HCT116 (cell line): ENCODE measurements around the gene NOTCH1. TPM values are rescaled to one million over a fixed set of nuclear protein-coding genes. Genes with fewer than 3 reads are reported as not detected.
A peak's percentile ranks its signal among the peaks of the same experiment; 100 is the strongest.

Experiments used
- ATAC-seq: fragments of 200-7000 bp; cut with Tn5 transposase; 2 replicates; pipeline ENCODE4 v1.9.1; 2020; ENCODE audit warnings: mild to moderate bottlenecking, moderate library complexity
- BruUV-seq: library from RNA; stranded (reverse); fragments of 400-500 nt; replicated peaks from 2 replicates; lab custom pipeline; 2021; lab: Mats Ljungman, UMichigan
- CTCF ChIA-PET: fragments of 300-600 bp; sonication (Branson Sonifier 250); formaldehyde crosslinking; loops from one replicate; lab custom pipeline; 2021; ENCODE audit warnings: antibody characterized with exemption; lab: Charles Lee
- POLR2A ChIA-PET: fragments of 300-600, 350-600 bp; sonication (Branson Sonifier 250); formaldehyde crosslinking; loops from one replicate; lab custom pipeline; 2021; ENCODE audit warnings: antibody characterized with exemption; lab: Charles Lee
- RAD21 ChIA-PET, 2 experiments: fragments of 300-600 bp; sonication (Branson Sonifier 250); formaldehyde crosslinking; loops; one replicate each; lab custom pipeline; 2023; ENCODE audit warnings: low total read pairs in 2 of 2; ENCODE audit not compliant: uncharacterized antibody in 2 of 2, unreplicated experiment in 2 of 2, low non-redundant PET in 1 of 2; lab: Charles Lee
- DNase-seq: peaks from one replicate; pipeline ENCODE4 v3.0.0-alpha.2; 2010; ENCODE audit warnings: low read depth, low spot score
- H2AFZ ChIP-seq: fragments of 200-600 bp; shearing (Covaris generic), sonication (generic); 2 replicates; pipeline ENCODE4 v1.6.1; 2017; ENCODE audit warnings: low read depth, mixed run types, mixed read lengths, antibody characterized with exemption, low read length; ENCODE audit not compliant: poor library complexity, severe bottlenecking
- H3K27ac ChIP-seq: 2 replicates; pipeline ENCODE4 v1.5.1; 2012; ENCODE audit warnings: low read depth, low read length
- H3K27me3 ChIP-seq: fragments of 200-600 bp; sonication (generic); 2 replicates; pipeline ENCODE4 v1.6.1; 2016; ENCODE audit warnings: mixed run types, low read length, mixed read lengths; ENCODE audit not compliant: insufficient read depth
- H3K36me3 ChIP-seq, 2 experiments: fragments of 200-500 bp in 1 of 2; fragments of 200-600 bp in 1 of 2; sonication (Bioruptor generic) in 1 of 2; sonication (generic) in 1 of 2; 2 replicates each; pipeline versions ENCODE4 v1.5.1 to v1.6.1; 2014 to 2016; ENCODE audit warnings: low read length in 2 of 2, inconsistent platforms in 1 of 2, mixed read lengths in 1 of 2, mixed run types in 1 of 2; ENCODE audit not compliant: insufficient read depth in 2 of 2, control insufficient read depth in 1 of 2
- H3K4me1 ChIP-seq, 2 experiments: fragments of 200-600 bp in 1 of 2; sonication (generic) in 1 of 2; 2 replicates each; pipeline versions ENCODE4 v1.5.1 to v1.6.1; 2012 to 2017; ENCODE audit warnings: low read length in 2 of 2, inconsistent platforms in 1 of 2, mild to moderate bottlenecking in 1 of 2, mixed read lengths in 1 of 2, mixed run types in 1 of 2, moderate library complexity in 1 of 2; ENCODE audit not compliant: insufficient read depth in 2 of 2, control insufficient read depth in 1 of 2
- H3K4me2 ChIP-seq: fragments of 200-600 bp; sonication (generic); 2 replicates; pipeline ENCODE4 v1.6.1; 2017; ENCODE audit warnings: mixed run types, low read length, mixed read lengths
- H3K4me3 ChIP-seq, 2 experiments: fragments of 200-600 bp in 1 of 2; sonication (generic) in 1 of 2; replicated peaks in 1 of 2; 2 replicates each; pipeline ENCODE4 v1.5.1; 2011 to 2016; ENCODE audit warnings: low read length in 2 of 2, control low read depth in 1 of 2, low read depth in 1 of 2, mild to moderate bottlenecking in 1 of 2, mixed read lengths in 1 of 2, mixed run types in 1 of 2
- H3K79me2 ChIP-seq: fragments of 200-600 bp; sonication (generic); 2 replicates; pipeline ENCODE4 v1.6.1; 2017; ENCODE audit warnings: mild to moderate bottlenecking, mixed run types, low read length, moderate library complexity, mixed read lengths; ENCODE audit not compliant: insufficient read depth
- H3K9ac ChIP-seq: fragments of 200-600 bp; sonication (generic); 2 replicates; pipeline ENCODE4 v1.6.1; 2016; ENCODE audit warnings: low read length, mixed read lengths
- H3K9me2 ChIP-seq: fragments of 200-600 bp; sonication (generic), shearing (Covaris generic); 2 replicates; pipeline ENCODE4 v1.6.1; 2017; ENCODE audit warnings: mixed run types, mild to moderate bottlenecking, moderate library complexity; ENCODE audit not compliant: insufficient read depth
- H3K9me3 ChIP-seq, 2 experiments: fragments of 200-500 bp in 1 of 2; fragments of 200-600 bp in 1 of 2; sonication (Bioruptor generic) in 1 of 2; sonication (generic) in 1 of 2; 2 replicates each; pipeline ENCODE4 v1.6.1; 2014 to 2017; ENCODE audit warnings: low read length in 2 of 2, mixed read lengths in 2 of 2, inconsistent platforms in 1 of 2, low read depth in 1 of 2, mild to moderate bottlenecking in 1 of 2, mixed run types in 1 of 2, moderate library complexity in 1 of 2; ENCODE audit not compliant: control insufficient read depth in 1 of 2, insufficient read depth in 1 of 2
- H4K20me1 ChIP-seq: fragments of 200-600 bp; sonication (generic), shearing (Covaris generic); 2 replicates; pipeline ENCODE4 v1.6.1; 2017; ENCODE audit warnings: mixed run types, mild to moderate bottlenecking, moderate library complexity; ENCODE audit not compliant: insufficient read depth
- CTCF ChIP-seq, 3 experiments: fragments of 200-600 bp in 1 of 3; sonication (generic) in 1 of 3; IDR thresholded peaks in 2 of 3; conservative IDR thresholded peaks in 1 of 3; 2 replicates each; pipeline ENCODE4 v1.5.1; 2012 to 2017; ENCODE audit warnings: low read depth in 2 of 3, low read length in 2 of 3, antibody characterized with exemption in 1 of 3, borderline replicate concordance in 1 of 3, control low read depth in 1 of 3, mild to moderate bottlenecking in 1 of 3, mixed read lengths in 1 of 3, mixed run types in 1 of 3, moderate library complexity in 1 of 3; ENCODE audit not compliant: insufficient read depth in 1 of 3
- POLR2A ChIP-seq: IDR thresholded peaks from 2 replicates; pipeline ENCODE4 v1.7.0; 2011; ENCODE audit warnings: borderline replicate concordance; ENCODE audit not compliant: insufficient read depth, insufficient read length; ENCODE audit errors: extremely low read depth
- SRF ChIP-seq: IDR thresholded peaks from 2 replicates; pipeline ENCODE4 v1.6.1; 2012; ENCODE audit warnings: low read depth
- YY1 ChIP-seq: IDR thresholded peaks from 2 replicates; pipeline ENCODE4 v1.6.1; 2011; ENCODE audit warnings: low read length, low read depth, moderate library complexity, mild to moderate bottlenecking; ENCODE audit not compliant: insufficient replicate concordance; ENCODE audit errors: extremely low read depth
- intact Hi-C: fragments of 100-400 bp; cut with micrococcal nuclease; formaldehyde crosslinking; loops from 2 replicates; pipeline ENCODE4 v1.10.0; 2022
- total RNA-seq: library from RNA; stranded (reverse); gene quantifications from one replicate; pipeline ENCODE4 v1.2.1, GENCODE V29; 2021; ENCODE audit not compliant: unreplicated experiment

Gene NOTCH1
- total RNA-seq, 1 experiment from 2014 or later, result 36.2 TPM

GRCh38 chr9:136504512-136505348, 41.1 kb downstream of the NOTCH1 start (continued):
- TF ChIP-seq CTCF (IDR thresholded peaks at IDR 0.05 in 2 of 3, conservative IDR thresholded peaks at IDR 0.05 in 1 of 3; ENCODE audit: borderline replicate concordance in 1 of 3, insufficient read depth in 1 of 3, low read depth in 2 of 3, low read length in 2 of 3) (no peak), POLR2A (no peak), YY1 (no peak)

GRCh38 chr9:136502940-136503550, 42.8 kb downstream of the NOTCH1 start:
- Histone ChIP-seq H3K4me3 (no peak overlapping the region), H3K27me3 (no peaks in the 10 kb centered on the region), H4K20me1 (no peaks in the 10 kb centered on the region), H2AFZ (no peak overlapping the region), H3K79me2 (no peaks in the 10 kb centered on the region), H3K36me3 (peaks cover 7 to 14% of the 10 kb centered on the region in 2 experiments), H3K27ac (no peak overlapping the region), H3K9me2 (no peaks in the 10 kb centered on the region), H3K9ac (no peak overlapping the region)
- RAD21 ChIA-PET, result no interaction called here
- no TSS peak for BruUV-seq
- intact Hi-C loops, result no loop called here
- POLR2A ChIA-PET, result no interaction called here
- CTCF ChIA-PET, result no interaction called here
- 0 out of 2 replicates have a peak, but pooled peaks have one; percentile 42 for ATAC-seq
- TF ChIP-seq CTCF (IDR thresholded peaks at IDR 0.05 in 2 of 3, conservative IDR thresholded peaks at IDR 0.05 in 1 of 3; ENCODE audit: borderline replicate concordance in 1 of 3, insufficient read depth in 1 of 3, low read depth in 2 of 3, low read length in 2 of 3) (peak in 2 of 3 experiments; percentile 18 to 35; a peak in 3 of 6 replicates), SRF (no peak)
- TF ChIP-seq, all 23 proteins: peak for 1
- no peak for DNase-seq
- Histone ChIP-seq H3K4me2 (no peak overlapping the region), H3K4me1 (no peaks in the 10 kb centered on the region), H3K9me3 (no peaks in the 10 kb centered on the region)
